Spinal cord (tissue), 10 donors: Measurements from ENCODE around the gene MYH14. TPM values are rescaled to one million over a fixed set of nuclear protein-coding genes. Genes with fewer than 3 reads are reported as not detected.

Experiments used
- DNase-seq, 6 donors: peaks; one replicate each; pipeline versions ENCODE4 v3.0.0 to v3.0.0-alpha.2; 2013 to 2015; ENCODE audit warnings: low spot score in 6 of 6, low read depth in 4 of 6
- H3K27ac ChIP-seq: one replicate; pipeline ENCODE4 v1.5.1; 2013; ENCODE audit warnings: low read depth, low read length, control low read depth
- H3K27me3 ChIP-seq: one replicate; pipeline ENCODE4 v1.6.1; 2013; ENCODE audit warnings: low read length; ENCODE audit not compliant: control insufficient read depth, insufficient read depth
- H3K36me3 ChIP-seq: one replicate; pipeline ENCODE4 v1.6.1; 2013; ENCODE audit warnings: low read length; ENCODE audit not compliant: control insufficient read depth, insufficient read depth
- H3K4me1 ChIP-seq: one replicate; pipeline ENCODE4 v1.6.1; 2013; ENCODE audit warnings: low read length; ENCODE audit not compliant: control insufficient read depth, insufficient read depth
- H3K4me3 ChIP-seq: one replicate; pipeline ENCODE4 v1.5.1; 2013; ENCODE audit warnings: low read depth, low read length, control low read depth
- H3K9me3 ChIP-seq: one replicate; pipeline ENCODE4 v1.6.1; 2013; ENCODE audit warnings: low read length; ENCODE audit not compliant: control insufficient read depth, insufficient read depth
- WGBS: methylation state at CpG from one replicate; pipeline ENCODE4 v1.1.5; 2013; ENCODE audit warnings: missing lambda C conversion rate; ENCODE audit not compliant: insufficient coverage; 5-methylcytosine and 5-hydroxymethylcytosine counted together
- polyA plus RNA-seq, 2 donors: library from polyadenylated mRNA; unstranded; fragments of 120-200 nt; gene quantifications; one replicate each; pipeline ENCODE4 v1.2.1, GENCODE V29; 2013; ENCODE audit not compliant: insufficient read length in 2 of 2
- total RNA-seq, 2 donors: library from RNA; depleted of rRNA in 1 of 2; stranded (reverse); fragments of 120-200 nt in 1 of 2; fragments of >200 nt in 1 of 2; gene quantifications; one replicate each; pipeline versions ENCODE4 v1.2.3 to v1.2.4, GENCODE V29; 2013 to 2014
- donor health status: healthy.

MYH14 gene
- total and polyA plus RNA-seq, 4 donors: 4.1 to 16.8 (median 10.9) TPM

GRCh38 chr19:50315773-50316448 is 112.5 kb downstream of the MYH14 start:
- Histone ChIP-seq H3K9me3 (no peaks in the 10 kb centered on the region), H3K4me3 (peak overlapping the region; percentile 31), H3K27me3 (peaks cover 34% of the 10 kb centered on the region), H3K36me3 (peaks cover 24% of the 10 kb centered on the region), H3K4me1 (peaks cover 45% of the 10 kb centered on the region), H3K27ac (peak overlapping the region; percentile 67)
- DNase-seq: peak in 3 of 6 donors; percentile 46 to 96 (median 87)
- WGBS: 3% methylated on average over 4 of the region's 18 CpGs

DNA sequence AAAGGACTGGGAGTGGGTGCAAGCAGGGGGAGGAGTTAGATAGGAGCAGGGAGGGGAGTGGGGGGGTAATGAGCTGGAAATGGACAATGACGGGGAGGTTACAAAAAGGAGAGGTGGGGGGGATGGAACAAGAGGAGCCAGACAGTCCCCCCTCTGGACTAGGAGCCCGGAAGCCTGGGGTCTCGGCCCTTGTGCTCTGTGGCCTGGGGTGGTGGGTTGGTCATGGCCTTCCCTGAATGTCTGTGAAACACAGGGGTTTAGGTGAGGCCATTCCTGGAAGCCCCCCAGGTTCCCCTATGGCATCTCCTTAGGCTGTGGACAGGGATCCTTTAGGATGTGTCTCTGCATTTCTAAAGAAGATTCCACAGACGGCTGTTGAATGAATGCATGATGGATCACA is 113.7 kb downstream of the MYH14 start:
- H3K36me3 ChIP-seq: peaks cover 30% of the 10 kb centered on the region
- no peaks in the 10 kb centered on the region for H3K9me3 ChIP-seq
- peaks cover 38% of the 10 kb centered on the region for H3K4me1 ChIP-seq
- H3K4me3 ChIP-seq: no peak overlapping the region
- WGBS: 79% methylated on average over 3 of the region's 4 CpGs
- H3K27ac ChIP-seq: no peak overlapping the region
- no peak for DNase-seq
- peaks cover 33% of the 10 kb centered on the region for H3K27me3 ChIP-seq

GRCh38 chr19:50318438-50318837 is 115.0 kb downstream of the MYH14 start:
- peaks cover 20% of the 10 kb centered on the region for H3K27me3 ChIP-seq
- no peak overlapping the region for H3K4me3 ChIP-seq
- 86% methylated on average over 5 of the region's 8 CpGs for WGBS

DNA sequence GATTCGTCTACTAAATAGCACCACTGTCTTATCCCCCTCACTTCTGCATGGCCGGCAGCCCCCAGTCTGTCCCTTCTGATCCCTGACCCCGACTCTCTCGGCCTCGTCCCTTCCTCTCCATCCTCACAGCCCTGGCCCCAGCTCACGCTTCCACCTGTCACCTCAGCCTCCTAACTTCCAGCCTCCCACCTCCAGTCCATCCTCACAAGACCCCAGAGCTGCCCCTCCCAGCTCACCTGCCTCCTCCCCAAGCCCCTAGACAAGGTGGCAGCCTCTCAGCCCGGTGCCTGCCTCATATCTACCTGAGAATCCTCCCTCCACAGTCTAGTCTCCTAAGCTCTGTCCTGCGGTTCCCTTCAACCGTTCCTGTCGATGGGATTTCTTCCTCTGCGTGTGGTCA is 115.7 kb downstream of the MYH14 start:
- H3K9me3 ChIP-seq: no peaks in the 10 kb centered on the region
- peaks cover 14% of the 10 kb centered on the region for H3K27me3 ChIP-seq
- WGBS: 90% methylated on average over 10 of the region's 11 CpGs
- DNase-seq: no peak
- peaks cover 27% of the 10 kb centered on the region for H3K4me1 ChIP-seq
- H3K4me3 ChIP-seq: no peak overlapping the region
- H3K36me3 ChIP-seq: peaks cover 51% of the 10 kb centered on the region
- no peak overlapping the region for H3K27ac ChIP-seq

More at GRCh38 chr19:50318438-50318837, 115.0 kb downstream of the MYH14 start:
- Histone ChIP-seq H3K4me1 (peaks cover 30% of the 10 kb centered on the region), H3K36me3 (peaks cover 43% of the 10 kb centered on the region), H3K9me3 (no peaks in the 10 kb centered on the region), H3K27ac (no peak overlapping the region)
- DNase-seq: no peak

DNA sequence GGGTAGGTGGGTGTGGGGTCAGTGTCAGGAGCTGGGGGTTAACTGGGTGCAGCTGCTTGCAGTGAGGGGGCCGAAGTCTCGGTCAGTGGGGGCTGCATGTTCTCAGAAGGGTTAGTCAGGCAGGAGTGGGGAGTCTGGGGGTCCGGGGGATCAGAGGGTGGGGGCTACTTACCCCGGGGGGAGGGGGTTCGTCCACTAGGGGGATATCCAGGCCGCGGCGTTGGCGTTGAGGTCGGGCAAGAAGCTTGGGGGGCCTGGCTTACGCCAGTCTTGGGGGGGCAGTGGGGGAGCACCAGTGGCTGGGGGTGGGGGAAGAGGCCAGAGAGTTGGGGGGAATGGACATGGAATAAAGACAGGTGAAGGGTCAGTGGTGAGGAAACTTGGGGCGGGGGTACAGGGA is 116.6 kb downstream of the MYH14 start:
- Histone ChIP-seq H3K27ac (no peak overlapping the region), H3K27me3 (peaks cover 6% of the 10 kb centered on the region), H3K4me3 (no peak overlapping the region), H3K36me3 (peaks cover 53% of the 10 kb centered on the region), H3K9me3 (no peaks in the 10 kb centered on the region), H3K4me1 (peaks cover 28% of the 10 kb centered on the region)
- no peak for DNase-seq
- 100% methylated on average over 2 of the region's 12 CpGs for WGBS

DNA sequence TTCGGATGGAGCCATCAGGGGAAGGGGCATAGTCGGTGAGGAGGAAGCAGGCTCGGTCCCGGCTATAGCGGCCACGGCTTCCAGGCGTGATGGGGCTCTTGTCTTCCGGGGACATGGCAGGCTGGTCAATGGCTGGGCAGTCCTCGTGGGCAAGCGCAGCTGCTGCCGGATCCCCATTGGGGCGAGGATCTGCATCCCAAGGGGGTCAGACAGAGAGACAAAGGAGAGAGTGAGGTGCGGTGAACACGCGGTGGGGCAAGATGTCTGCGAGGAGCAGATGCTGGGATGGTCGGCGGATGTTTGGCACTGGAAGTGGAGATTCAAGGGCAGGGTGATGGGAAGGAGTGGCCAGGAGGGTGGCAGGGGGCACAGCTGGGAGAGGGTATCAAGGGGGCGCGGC is 117.2 kb downstream of the MYH14 start:
- peaks cover 53% of the 10 kb centered on the region for H3K36me3 ChIP-seq
- no peak overlapping the region for H3K27ac ChIP-seq
- peaks cover 28% of the 10 kb centered on the region for H3K4me1 ChIP-seq
- H3K4me3 ChIP-seq: no peak overlapping the region
- WGBS: 80% methylated on average over 20 of the region's 20 CpGs
- H3K27me3 ChIP-seq: peaks cover 3% of the 10 kb centered on the region
- no peak for DNase-seq
- H3K9me3 ChIP-seq: no peaks in the 10 kb centered on the region

- no peak overlapping the region for H3K27ac ChIP-seq
Observed at GRCh38 chr19:50321831-50322230, 118.4 kb downstream of the MYH14 start.

DNA sequence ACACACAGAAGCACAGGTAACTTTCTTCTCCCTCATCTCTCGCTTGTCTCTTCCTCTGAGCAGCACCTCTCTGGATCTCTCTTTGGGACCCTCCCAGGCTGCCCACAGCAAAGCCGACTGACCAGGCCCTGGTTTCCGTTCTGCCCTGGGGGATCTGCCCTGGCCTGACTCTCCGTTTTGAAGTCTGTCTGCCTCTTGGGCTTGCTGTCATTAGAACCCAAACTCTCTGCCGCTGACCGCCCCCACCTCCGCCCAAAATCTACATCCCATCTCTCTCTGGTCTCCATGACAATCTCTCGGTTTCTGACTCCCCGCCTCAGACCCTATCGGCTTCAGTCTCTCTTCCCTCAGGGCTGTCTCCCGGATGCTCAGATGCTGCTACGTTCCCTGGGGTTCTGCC is 118.8 kb downstream of the MYH14 start:
- Histone ChIP-seq H3K4me3 (no peak overlapping the region), H3K36me3 (peaks cover 50% of the 10 kb centered on the region), H3K4me1 (peaks cover 28% of the 10 kb centered on the region), H3K27ac (no peak overlapping the region), H3K9me3 (no peaks in the 10 kb centered on the region), H3K27me3 (peaks cover 14% of the 10 kb centered on the region)
- DNase-seq: no peak
- WGBS: 78% methylated on average over 12 of the region's 12 CpGs

More at GRCh38 chr19:50321831-50322230, 118.4 kb downstream of the MYH14 start:
- Histone ChIP-seq H3K4me3 (no peak overlapping the region), H3K4me1 (peaks cover 28% of the 10 kb centered on the region), H3K27me3 (peaks cover 10% of the 10 kb centered on the region), H3K9me3 (no peaks in the 10 kb centered on the region), H3K36me3 (peaks cover 53% of the 10 kb centered on the region)
- DNase-seq: no peak
- 83% methylated on average over 3 of the region's 4 CpGs for WGBS

DNA sequence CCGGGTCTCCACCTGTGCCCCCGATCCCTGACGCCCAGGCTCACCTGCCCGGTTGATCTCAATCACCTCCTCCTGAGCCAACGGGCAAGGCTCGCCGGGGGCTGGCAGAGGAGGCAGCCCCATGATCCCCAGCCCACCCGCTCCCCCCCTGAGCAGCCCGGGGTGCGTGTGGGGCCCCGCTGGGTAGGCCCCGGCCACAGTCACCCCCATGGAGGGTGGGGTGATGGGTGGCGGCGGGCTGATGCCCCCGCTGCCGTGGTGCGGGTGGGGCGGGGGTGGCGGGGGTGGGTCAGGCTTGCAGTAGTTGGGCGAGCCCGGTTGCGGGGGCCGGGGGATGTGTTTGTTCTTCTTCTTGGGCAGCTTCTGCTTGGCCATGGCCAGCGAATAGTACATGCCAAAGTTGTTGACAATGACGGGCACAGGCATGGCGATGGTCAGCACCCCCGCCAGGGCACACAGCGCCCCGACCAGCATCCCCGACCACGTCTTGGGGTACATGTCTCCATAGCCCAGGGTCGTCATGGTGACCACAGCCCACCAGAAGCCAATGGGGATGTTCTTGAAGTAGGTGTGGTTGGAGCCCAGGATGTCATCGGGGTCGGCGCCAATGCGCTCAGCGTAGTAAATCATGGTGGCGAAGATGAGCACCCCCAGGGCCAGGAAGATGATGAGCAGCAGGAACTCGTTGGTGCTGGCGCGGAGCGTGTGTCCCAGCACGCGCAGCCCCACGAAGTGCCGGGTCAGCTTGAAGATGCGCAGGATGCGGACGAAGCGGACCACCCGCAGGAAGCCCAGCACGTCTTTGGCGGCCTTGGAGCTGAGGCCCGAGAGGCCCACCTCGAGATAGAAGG is 119.7 kb downstream of the MYH14 start:
- DNase-seq: no peak
- WGBS: 94% methylated on average over 38 of the region's 55 CpGs
- H3K9me3 ChIP-seq: no peaks in the 10 kb centered on the region
- H3K4me1 ChIP-seq: peaks cover 34% of the 10 kb centered on the region
- H3K27me3 ChIP-seq: peaks cover 21% of the 10 kb centered on the region
- no peak overlapping the region for H3K4me3 ChIP-seq
- peaks cover 47% of the 10 kb centered on the region for H3K36me3 ChIP-seq
- no peak overlapping the region for H3K27ac ChIP-seq
